Stimulated activated CD8-positive, alpha-beta memory T cell treated with anti-CD3 and anti-CD28 coated beads, Interleukin-12 subunit alpha, Interleukin-12 subunit beta, amount 100 ng/mL, for 1 hour (primary cell): ENCODE data around the gene FAAP20.

Source experiments
- DNase-seq: peaks from one replicate; pipeline ENCODE4 v3.0.0-alpha.2; 2020; ENCODE audit warnings: low read depth

The FAAP20 gene

GRCh38 chr1:2210084-2210653 is 15.6 kb upstream of the FAAP20 start:
- DNase-seq = no peak

DNA sequence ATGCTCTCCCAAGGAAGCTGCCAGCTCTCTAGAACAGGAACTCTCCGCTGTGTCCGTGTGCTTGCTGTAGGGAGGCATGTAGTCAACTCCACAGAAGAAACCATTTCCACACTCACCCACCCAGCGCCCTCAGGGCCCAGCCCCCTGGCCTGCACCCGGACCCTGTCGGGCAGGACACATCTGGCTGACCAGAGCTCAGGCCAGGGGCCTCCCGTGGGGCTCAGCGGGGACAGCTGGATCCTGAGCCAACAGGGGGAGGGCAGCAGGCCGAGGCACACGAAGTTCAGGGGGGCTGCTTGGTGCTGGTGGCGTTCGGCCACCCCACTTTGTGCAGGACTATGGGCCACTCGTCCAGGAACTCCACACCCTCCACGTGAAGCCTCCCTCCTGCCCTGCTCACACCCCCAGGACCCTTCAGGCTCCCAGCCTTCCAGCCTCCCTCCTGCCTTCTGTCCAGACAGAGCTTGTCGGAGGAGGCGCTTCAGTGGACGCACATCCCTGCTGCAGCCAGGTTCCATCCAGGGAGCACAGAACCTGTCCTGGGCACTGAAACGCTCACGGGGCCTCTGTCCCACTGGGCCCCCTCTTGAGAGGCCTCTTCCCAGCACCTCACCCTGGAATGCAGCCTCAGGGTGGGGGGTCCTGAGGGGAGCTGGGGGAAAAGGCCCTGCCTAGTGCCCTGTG is 15.0 kb upstream of the FAAP20 start:
- DNase-seq = no peak

DNA sequence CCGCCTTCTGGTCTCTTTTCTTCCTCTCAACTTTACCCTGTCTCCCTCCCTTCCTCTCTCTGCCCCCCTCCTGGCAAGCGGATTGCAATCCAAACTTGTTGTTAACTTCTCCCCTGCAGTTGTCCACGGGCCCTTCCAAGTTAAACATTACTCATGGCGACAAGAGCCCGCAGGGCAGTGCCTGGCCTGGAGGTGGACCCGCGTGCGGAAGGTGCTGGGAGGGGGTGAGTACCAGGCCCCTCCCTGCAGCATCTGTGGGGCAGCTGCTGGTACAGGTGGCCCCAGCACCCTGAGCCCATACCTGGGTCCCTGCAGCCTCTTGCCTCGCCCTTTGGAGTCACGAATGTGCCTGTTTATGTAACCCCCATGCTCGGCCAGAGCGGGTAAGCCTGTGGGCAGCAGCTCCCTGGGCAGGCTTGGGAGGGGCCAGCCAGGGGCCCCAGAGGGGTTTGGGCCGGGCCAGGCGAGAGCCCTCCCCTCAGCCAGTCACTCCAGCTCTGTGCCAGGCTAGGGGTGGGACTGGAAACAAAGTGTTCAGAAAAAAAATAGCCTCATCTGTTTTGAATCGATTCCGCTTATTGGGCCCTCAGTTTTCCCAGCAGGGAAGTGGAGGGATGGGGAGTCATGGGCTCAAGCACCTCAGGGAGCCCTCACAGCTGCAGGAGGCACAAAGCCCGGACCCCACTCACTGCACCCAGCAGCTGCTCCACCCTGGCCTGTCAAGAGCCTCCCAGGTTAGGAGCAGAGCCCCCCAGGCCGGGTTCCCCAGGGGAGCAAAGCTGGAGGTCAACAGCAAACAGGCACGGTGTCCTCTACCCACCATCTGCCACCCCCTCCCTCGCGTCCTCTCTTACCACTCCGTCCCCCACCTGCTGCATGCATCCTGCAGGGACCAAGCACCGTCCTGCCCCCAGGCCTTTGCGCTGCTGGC is 14.0 kb upstream of the FAAP20 start:
- DNase-seq = no peak

GRCh38 chr1:2206813-2207487 is 12.4 kb upstream of the FAAP20 start:
- DNase-seq = no peak

GRCh38 chr1:2205191-2205952 is 10.8 kb upstream of the FAAP20 start:
- DNase-seq = peak; percentile 91

GRCh38 chr1:2204415-2205190 is 10.0 kb upstream of the FAAP20 start:
- DNase-seq = no peak

DNA sequence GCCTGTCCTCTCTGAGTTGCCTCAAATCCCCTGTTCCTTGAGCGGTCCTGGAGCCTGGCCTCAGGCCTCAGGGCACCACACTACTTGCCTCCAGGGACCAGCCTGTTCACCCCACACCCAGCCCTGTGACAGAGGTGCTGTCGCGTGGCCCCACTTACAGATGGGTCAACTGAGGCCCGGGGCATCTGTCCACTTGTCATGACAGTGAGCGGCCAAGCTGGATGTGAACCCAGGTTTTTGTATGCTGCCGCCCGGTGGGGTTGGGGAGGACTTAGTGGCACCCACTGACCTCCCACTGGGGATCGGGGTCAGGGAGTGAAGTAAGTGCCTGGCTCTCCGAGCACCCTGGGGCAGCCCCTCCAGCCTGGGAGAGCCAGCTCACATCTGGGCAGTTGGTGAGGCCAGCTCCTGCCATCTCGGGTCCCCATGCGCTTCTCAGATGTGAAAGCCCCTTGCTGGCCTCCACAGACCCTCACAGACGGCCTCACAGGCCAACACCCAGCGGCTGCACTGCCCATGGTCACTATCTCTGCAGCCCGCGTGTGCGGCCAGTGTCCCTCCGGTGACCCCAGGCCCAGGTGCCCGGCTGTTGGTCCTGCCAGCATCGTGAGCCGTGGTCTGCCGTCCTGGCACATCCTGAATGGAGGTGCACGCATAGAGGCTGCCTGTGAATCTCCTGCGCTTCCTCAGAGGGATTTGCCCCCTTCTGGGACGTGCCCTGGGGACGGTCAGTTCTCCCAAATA is 9.3 kb upstream of the FAAP20 start:
- DNase-seq = no peak

GRCh38 chr1:2202843-2203601 is 8.4 kb upstream of the FAAP20 start:
- DNase-seq = no peak

DNA sequence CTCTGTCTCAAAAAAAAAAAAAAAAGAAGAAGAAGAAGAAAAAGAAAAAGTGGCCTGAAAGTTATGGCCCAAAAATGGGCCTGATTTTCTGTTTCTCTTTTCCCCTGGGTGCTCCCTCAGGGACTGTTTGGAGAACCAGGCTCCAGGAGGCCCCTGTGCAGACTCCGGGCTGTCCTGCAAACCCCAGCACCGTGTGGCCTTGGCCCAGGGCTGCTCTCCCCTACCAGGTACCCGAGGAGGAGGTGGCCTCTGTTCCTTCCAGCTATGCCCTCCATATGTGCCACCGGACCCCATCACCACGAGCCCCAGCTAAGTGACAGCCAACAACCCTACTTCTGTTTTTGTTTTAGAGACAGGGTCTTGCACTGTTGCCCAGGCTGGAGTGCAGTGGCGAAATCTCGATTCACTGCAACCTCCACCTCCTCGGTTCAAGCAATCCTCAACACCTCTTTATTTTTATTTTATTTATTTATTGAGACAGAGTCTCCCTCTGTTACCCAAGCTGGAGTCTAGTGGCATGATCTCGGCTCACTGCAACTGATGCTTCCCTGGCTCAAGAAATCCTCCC is 7.5 kb upstream of the FAAP20 start:
- DNase-seq = no peak

- DNase-seq = no peak
Measured at GRCh38 chr1:2201062-2201461, 6.5 kb upstream of the FAAP20 start.

- no peak for DNase-seq
Measured at GRCh38 chr1:2200308-2200943, 5.9 kb upstream of the FAAP20 start.

DNA sequence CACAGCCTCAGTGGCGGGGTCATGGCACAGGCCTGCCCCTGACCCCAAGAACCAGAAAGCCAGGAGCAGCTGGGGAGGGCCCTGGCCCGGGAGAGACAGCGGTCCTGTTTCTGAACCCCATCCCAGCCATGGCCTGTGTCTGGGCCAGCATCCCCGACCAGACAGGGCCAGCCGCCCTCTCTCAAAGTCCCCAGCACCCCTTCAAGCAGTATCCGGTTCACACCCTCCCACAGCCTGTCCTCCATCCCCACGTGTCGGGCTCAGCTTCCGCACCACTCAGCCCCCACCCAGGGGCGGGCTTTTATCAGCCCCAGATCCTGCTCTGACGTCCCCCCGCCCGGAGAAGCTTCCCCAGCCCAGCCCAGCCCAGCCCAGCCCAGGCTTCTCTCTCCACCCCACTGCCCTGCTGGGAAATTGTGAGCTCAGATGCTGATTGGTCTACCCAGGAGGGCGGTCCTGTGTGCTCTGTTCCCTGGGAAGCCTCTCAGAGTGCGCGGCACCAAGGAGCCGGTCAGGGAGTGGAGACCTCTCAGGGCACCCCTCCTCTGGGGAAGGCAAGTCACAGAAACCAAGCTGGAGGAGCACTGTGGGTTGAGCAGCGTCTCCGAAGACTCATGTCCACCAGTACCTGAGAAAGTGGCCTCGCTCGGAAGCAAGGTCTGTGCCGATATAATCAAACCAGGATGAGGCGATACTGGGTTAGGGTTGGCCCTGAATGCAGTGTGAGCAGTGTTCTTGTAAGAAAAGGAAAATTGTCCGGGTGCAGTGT is 4.7 kb upstream of the FAAP20 start:
- peak; percentile 62 for DNase-seq

- DNase-seq = no peak
Measured at GRCh38 chr1:2198571-2198970, 4.0 kb upstream of the FAAP20 start.

- no peak for DNase-seq
Measured at GRCh38 chr1:2197707-2198165, 3.2 kb upstream of the FAAP20 start.

GRCh38 chr1:2196901-2197638 is 2.5 kb upstream of the FAAP20 start:
- no peak for DNase-seq

- no peak for DNase-seq
Measured at GRCh38 chr1:2195785-2196184, 1.2 kb upstream of the FAAP20 start.
